Measurements from ENCODE around the gene RANBP1. TPM values are rescaled to one million over a fixed set of nuclear protein-coding genes. Genes with fewer than 3 reads are reported as not detected.

Gene RANBP1
- total and polyA plus RNA-seq, 12 donors: 63.3 to 346 (median 126) TPM

DNA sequence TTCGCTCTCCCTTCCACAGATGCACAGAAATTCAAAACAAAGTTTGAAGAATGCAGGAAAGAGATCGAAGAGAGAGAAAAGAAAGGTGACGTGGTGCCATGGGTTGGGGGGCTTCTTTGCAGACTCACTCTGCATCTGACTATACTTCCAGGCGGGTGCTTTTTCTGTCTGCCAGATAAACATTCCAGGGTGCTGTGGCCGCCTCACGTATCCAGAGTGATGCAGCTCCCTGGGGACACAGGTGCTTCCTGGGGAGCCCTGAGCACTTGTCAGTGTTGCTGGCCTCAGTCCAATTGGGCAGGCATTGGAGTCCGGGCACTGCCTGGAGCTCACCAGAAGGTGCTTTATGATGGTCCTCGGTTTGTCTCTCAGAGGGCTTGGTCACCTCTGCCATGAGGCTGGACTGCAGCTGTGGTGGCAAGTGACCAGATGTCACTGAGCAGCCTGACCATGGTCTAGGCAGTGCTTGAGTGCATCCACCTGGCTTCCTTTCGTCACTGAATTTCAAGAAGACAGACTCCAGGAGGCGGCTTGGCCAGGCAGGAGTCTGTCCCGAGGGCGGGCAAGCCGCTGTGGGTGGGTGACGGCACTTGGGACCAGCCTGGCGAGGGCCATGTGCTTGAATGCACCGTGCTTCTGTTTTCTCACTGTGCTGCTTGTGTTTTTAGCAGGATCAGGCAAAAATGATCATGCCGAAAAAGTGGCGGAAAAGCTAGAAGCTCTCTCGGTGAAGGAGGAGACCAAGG, 10.6 kb downstream of the RANBP1 start:
- WGBS, 4 donors: 80 to 90% (median 84%) methylated on average over 17 to 19 of the region's 19 CpGs
- peaks cover 12 to 19% of the 10 kb centered on the region in 2 donors for H3K4me1 ChIP-seq (replicated peaks in 1 of 2)
- peak overlapping the region in 2 of 5 donors; percentile 73 to 80 for H3K27ac ChIP-seq
- TF ChIP-seq, protein P1, sequence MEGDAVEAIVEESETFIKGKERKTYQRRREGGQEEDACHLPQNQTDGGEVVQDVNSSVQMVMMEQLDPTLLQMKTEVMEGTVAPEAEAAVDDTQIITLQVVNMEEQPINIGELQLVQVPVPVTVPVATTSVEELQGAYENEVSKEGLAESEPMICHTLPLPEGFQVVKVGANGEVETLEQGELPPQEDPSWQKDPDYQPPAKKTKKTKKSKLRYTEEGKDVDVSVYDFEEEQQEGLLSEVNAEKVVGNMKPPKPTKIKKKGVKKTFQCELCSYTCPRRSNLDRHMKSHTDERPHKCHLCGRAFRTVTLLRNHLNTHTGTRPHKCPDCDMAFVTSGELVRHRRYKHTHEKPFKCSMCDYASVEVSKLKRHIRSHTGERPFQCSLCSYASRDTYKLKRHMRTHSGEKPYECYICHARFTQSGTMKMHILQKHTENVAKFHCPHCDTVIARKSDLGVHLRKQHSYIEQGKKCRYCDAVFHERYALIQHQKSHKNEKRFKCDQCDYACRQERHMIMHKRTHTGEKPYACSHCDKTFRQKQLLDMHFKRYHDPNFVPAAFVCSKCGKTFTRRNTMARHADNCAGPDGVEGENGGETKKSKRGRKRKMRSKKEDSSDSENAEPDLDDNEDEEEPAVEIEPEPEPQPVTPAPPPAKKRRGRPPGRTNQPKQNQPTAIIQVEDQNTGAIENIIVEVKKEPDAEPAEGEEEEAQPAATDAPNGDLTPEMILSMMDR (IDR thresholded peaks at IDR 0.05): no peak
- no peak for TF ChIP-seq POLR2A (IDR thresholded peaks at IDR 0.05)
- peak in 1 of 7 donors; percentile 38 for DNase-seq
- peaks cover 0 to 21% of the 10 kb centered on the region in 2 donors for H3K36me3 ChIP-seq (replicated peaks in 1 of 2)
- H3K4me3 ChIP-seq: no peak overlapping the region
- H3K9me3 ChIP-seq (replicated peaks in 1 of 3): no peaks in the 10 kb centered on the region
- H3K27me3 ChIP-seq: no peaks in the 10 kb centered on the region
- intact Hi-C loops (cut with DNase I): no loop called here

DNA sequence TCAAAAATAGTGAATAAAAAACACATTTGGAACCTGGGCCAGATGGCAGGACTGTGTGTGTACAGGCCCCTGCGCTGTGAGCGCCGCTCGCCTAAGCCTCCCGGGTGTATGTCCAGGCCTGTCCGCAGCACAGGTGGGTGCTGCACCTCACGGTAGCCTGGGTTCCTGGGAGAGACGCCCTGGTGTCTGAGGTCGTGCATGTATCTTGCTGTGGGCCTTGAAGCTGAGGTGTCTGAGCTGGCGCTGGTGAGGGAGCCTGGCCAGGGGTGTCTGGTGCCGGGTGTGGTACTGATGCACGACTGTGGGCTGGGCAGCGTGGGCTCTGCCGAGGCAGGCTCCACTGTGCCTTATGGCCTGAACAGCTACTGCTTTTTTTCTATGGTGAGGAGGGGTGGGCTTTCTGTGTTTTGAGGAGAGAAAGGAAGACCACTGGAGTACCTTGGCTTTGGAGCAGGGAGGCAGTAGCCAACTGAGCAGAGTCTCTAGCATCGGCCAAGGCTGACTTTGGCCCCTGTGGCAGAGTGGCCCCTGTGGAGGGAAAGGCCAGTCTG, 11.5 kb downstream of the RANBP1 start:
- DNase-seq: no peak
- Histone ChIP-seq H3K4me1 (replicated peaks in 1 of 2) (peaks cover 14 to 20% of the 10 kb centered on the region in 2 donors), H3K27me3 (no peaks in the 10 kb centered on the region), H3K9me3 (replicated peaks in 1 of 3) (no peaks in the 10 kb centered on the region), H3K4me3 (no peak overlapping the region), H3K27ac (no peak overlapping the region), H3K36me3 (replicated peaks in 1 of 2) (peaks cover 0 to 16% of the 10 kb centered on the region in 2 donors)
- intact Hi-C loops (cut with DNase I): no loop called here
- 86 to 98% (median 88%) methylated on average over 9 to 15 of the region's 15 CpGs for WGBS, 4 donors
- TF ChIP-seq POLR2A (IDR thresholded peaks at IDR 0.05): no peak
- TF ChIP-seq, protein P1 (IDR thresholded peaks at IDR 0.05): no peak

DNA sequence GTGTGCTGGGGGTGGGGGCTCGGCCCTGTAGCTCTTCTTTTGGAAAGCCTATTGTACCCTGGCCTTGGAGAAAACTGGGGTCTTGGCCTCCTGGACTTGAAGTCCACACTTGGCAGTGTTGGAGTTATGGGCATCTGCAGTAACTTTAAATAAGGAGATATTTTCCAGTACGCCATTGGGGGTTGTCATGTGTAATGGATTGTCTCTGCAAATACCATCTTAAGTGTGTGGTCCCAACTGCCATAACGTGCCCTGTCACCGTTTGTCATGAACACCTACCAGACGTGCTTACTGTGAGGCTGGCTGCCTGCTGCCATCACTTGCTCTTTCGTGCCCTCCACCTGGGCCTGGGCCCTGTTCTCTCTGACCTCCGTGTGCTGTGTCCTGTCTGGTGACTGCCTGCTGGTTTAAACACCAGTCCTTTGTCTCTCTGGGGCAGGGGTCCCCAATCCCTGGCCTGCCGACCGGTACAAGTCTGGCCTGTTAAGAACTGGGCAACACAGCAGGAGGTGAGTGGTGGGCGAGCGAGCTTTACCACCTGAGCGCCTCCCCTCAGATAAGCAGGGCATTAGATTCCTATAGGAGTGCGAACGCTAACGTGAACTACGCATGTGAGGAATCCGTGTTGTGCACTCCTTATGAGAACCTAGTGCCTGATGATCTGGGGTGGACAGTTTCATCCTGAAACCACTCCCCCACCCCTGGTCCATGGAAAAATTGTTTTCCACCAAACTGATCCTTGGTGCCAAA, 12.1 kb downstream of the RANBP1 start:
- Histone ChIP-seq H3K9me3 (replicated peaks in 1 of 3) (no peaks in the 10 kb centered on the region), H3K27ac (no peak overlapping the region), H3K27me3 (no peaks in the 10 kb centered on the region), H3K4me1 (replicated peaks in 1 of 2) (peaks cover 20 to 27% of the 10 kb centered on the region in 2 donors), H3K4me3 (no peak overlapping the region), H3K36me3 (replicated peaks in 1 of 2) (peaks cover 0 to 16% of the 10 kb centered on the region in 2 donors)
- intact Hi-C loops (cut with DNase I): no loop called here
- no peak for DNase-seq
- 66 to 86% (median 81%) methylated on average over 8 to 17 of the region's 17 CpGs for WGBS, 4 donors
- no peak for TF ChIP-seq POLR2A (IDR thresholded peaks at IDR 0.05)
- TF ChIP-seq, protein P1 (IDR thresholded peaks at IDR 0.05): no peak

DNA sequence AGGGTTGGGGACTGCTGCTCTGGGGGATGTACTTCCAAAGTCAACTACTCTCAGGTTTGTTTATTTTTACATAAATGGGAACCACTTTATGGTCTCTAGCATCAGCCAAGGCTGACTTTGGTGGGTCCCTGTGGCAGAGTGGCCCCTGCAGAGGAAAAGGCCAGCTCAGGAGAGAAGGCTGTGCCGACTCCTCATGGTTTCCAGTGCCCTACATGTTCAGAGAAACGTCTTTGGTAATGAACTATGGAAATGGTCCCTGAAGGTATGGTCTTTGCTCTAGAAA, 12.7 kb downstream of the RANBP1 start:
- 55 to 73% (median 60%) methylated on average over 2 of the region's 2 CpGs for WGBS, 4 donors
- no peak for DNase-seq
- H3K4me1 ChIP-seq (replicated peaks in 1 of 2): peaks cover 22 to 27% of the 10 kb centered on the region in 2 donors
- intact Hi-C loops (cut with DNase I): no loop called here
- no peak overlapping the region for H3K27ac ChIP-seq
- peaks cover 0 to 16% of the 10 kb centered on the region in 2 donors for H3K36me3 ChIP-seq (replicated peaks in 1 of 2)
- no peaks in the 10 kb centered on the region for H3K9me3 ChIP-seq (replicated peaks in 1 of 3)
- no peak for TF ChIP-seq POLR2A (IDR thresholded peaks at IDR 0.05)
- TF ChIP-seq, protein P1 (IDR thresholded peaks at IDR 0.05): no peak
- H3K27me3 ChIP-seq: no peaks in the 10 kb centered on the region
- H3K4me3 ChIP-seq: no peak overlapping the region

All from adrenal gland (tissue), 12 donors.